ENCODE data around the gene GSTK1. TPM values are rescaled to one million over a fixed set of nuclear protein-coding genes. Genes with fewer than 3 reads are reported as not detected.
A peak's percentile ranks its signal among the peaks of the same experiment; 100 is the strongest.

The GSTK1 gene
- total and polyA plus RNA-seq, 2 experiments from 2014 or later, result 119 to 153 TPM

- Histone ChIP-seq H2AFZ (0 out of 2 replicates have a peak overlapping the region, but pooled peaks have one; percentile 26), H3K4me3 (no peak overlapping the region), H3K4me2 (ENCODE audit: unreplicated experiment) (no peak overlapping the region), H3K9me3 (ENCODE audit: low read depth) (no peaks in the 10 kb centered on the region), H3K79me2 (ENCODE audit: insufficient read depth) (no peaks in the 10 kb centered on the region), H3K9ac (no peak overlapping the region), H3F3A (ENCODE audit: insufficient read depth) (no peaks in the 10 kb centered on the region), H3K9me2 (ENCODE audit: insufficient read depth) (no peaks in the 10 kb centered on the region), H3K27ac (no peak overlapping the region), H3K4me1 (ENCODE audit: insufficient read depth) (peaks cover 16% of the 10 kb centered on the region), H3K36me3 (ENCODE audit: low read depth) (no peaks in the 10 kb centered on the region), H4K20me1 (ENCODE audit: insufficient read depth) (no peaks in the 10 kb centered on the region), H3K27me3 (replicated peaks; ENCODE audit: insufficient read depth) (peaks cover under 1% of the 10 kb centered on the region; the same call in 1 of the 2 replicates)
- TF ChIP-seq EZH2 (IDR thresholded peaks at IDR 0.05; ENCODE audit: insufficient read depth, poor library complexity, severe bottlenecking) (no peak), EZH2phosphoT487 (IDR thresholded peaks at IDR 0.05; ENCODE audit: insufficient read depth, low read depth) (no peak)
- DNase-seq, result peak; percentile 23
- in situ Hi-C loops (cut with MboI), result no loop called here
- WGBS, 2 experiments (ENCODE audit: low coverage in 1 of 2, low lambda C conversion rate in 2 of 2, missing lambda C conversion rate in 2 of 2), result 11 to 18% methylated on average over 9 of the region's 9 CpGs
These were observed 34.0 kb upstream of the GSTK1 start for GRCh38 chr7:143229054-143229790.

DNA sequence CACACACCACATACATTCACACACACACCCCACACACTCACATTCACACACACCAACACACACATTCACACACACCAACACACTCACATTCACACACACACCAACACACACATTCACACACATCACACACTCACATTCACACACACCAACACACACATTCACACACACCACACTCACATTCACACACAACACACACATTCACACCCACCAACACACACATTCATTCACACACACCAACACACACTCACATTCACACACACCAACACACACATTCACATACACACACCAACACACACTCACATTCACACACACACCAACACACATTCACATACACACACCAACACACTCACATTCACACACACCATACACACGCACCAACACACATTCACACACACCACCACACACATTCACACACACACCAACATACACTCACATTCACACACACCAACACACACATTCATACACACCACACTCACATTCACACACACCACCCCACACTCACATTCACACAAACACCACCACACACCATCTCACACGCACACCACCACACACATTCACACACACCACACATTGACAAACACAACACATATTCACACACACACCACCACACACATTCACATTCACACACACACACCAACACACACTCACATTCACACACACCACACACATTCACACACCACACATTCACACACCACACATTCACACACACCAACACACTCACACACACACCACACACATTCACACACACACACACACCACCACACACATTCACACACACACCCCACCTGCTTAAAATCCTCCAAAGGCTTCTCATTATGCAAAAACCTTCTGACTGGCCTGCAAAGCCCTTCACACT is 32.4 kb upstream of the GSTK1 start:
- no peak overlapping the region for H3K4me3 ChIP-seq
- no peak for TF ChIP-seq EZH2phosphoT487 (IDR thresholded peaks at IDR 0.05; ENCODE audit: insufficient read depth, low read depth)
- TF ChIP-seq EZH2 (IDR thresholded peaks at IDR 0.05; ENCODE audit: insufficient read depth, poor library complexity, severe bottlenecking), result no peak
- no peaks in the 10 kb centered on the region for H3K79me2 ChIP-seq (ENCODE audit: insufficient read depth)
- H3K27me3 ChIP-seq (replicated peaks; ENCODE audit: insufficient read depth), result 0 out of 2 replicates have a peak, but pooled peaks cover 6% of the 10 kb centered on the region
- no peaks in the 10 kb centered on the region for H4K20me1 ChIP-seq (ENCODE audit: insufficient read depth)
- no peak overlapping the region for H3K9ac ChIP-seq
- no peaks in the 10 kb centered on the region for H3K9me2 ChIP-seq (ENCODE audit: insufficient read depth)
- H2AFZ ChIP-seq, result no peak overlapping the region
- 77 to 81% methylated on average over 2 of the region's 2 CpGs for WGBS, 2 experiments (ENCODE audit: low coverage in 1 of 2, low lambda C conversion rate in 2 of 2, missing lambda C conversion rate in 2 of 2)
- in situ Hi-C loops (cut with MboI), result no loop called here
- H3F3A ChIP-seq (ENCODE audit: insufficient read depth), result no peaks in the 10 kb centered on the region
- DNase-seq, result no peak
- H3K4me2 ChIP-seq (ENCODE audit: unreplicated experiment), result no peak overlapping the region
- no peaks in the 10 kb centered on the region for H3K36me3 ChIP-seq (ENCODE audit: low read depth)
- no peak overlapping the region for H3K27ac ChIP-seq
- peaks cover 16% of the 10 kb centered on the region for H3K4me1 ChIP-seq (ENCODE audit: insufficient read depth)
- H3K9me3 ChIP-seq (ENCODE audit: low read depth), result no peaks in the 10 kb centered on the region

- no peaks in the 10 kb centered on the region for H3F3A ChIP-seq (ENCODE audit: insufficient read depth)
- no peaks in the 10 kb centered on the region for H3K79me2 ChIP-seq (ENCODE audit: insufficient read depth)
- 66 to 81% methylated on average over 2 of the region's 2 CpGs for WGBS, 2 experiments (ENCODE audit: low coverage in 1 of 2, low lambda C conversion rate in 2 of 2, missing lambda C conversion rate in 2 of 2)
- H3K4me1 ChIP-seq (ENCODE audit: insufficient read depth), result peaks cover 6% of the 10 kb centered on the region; the same call in 1 of the 2 replicates
- DNase-seq, result no peak
- H3K9me2 ChIP-seq (ENCODE audit: insufficient read depth), result no peaks in the 10 kb centered on the region
- 0 out of 2 replicates have a peak, but pooled peaks cover 6% of the 10 kb centered on the region for H3K27me3 ChIP-seq (replicated peaks; ENCODE audit: insufficient read depth)
- no peak for TF ChIP-seq EZH2 (IDR thresholded peaks at IDR 0.05; ENCODE audit: insufficient read depth, poor library complexity, severe bottlenecking)
- no peak for TF ChIP-seq EZH2phosphoT487 (IDR thresholded peaks at IDR 0.05; ENCODE audit: insufficient read depth, low read depth)
- no peak overlapping the region for H3K27ac ChIP-seq
- in situ Hi-C loops (cut with MboI), result no loop called here
- no peaks in the 10 kb centered on the region for H4K20me1 ChIP-seq (ENCODE audit: insufficient read depth)
- no peak overlapping the region for H3K9ac ChIP-seq
- no peaks in the 10 kb centered on the region for H3K36me3 ChIP-seq (ENCODE audit: low read depth)
- no peak overlapping the region for H3K4me3 ChIP-seq
- no peak overlapping the region for H2AFZ ChIP-seq
- no peak overlapping the region for H3K4me2 ChIP-seq (ENCODE audit: unreplicated experiment)
- H3K9me3 ChIP-seq (ENCODE audit: low read depth), result no peaks in the 10 kb centered on the region
These were observed 29.3 kb upstream of the GSTK1 start for GRCh38 chr7:143233816-143234532.

- no peak overlapping the region for H2AFZ ChIP-seq
- H3K9ac ChIP-seq, result no peak overlapping the region
- H3K9me3 ChIP-seq (ENCODE audit: low read depth), result no peaks in the 10 kb centered on the region
- no peak overlapping the region for H3K4me3 ChIP-seq
- 21 to 48% methylated on average over 3 of the region's 3 CpGs for WGBS, 2 experiments (ENCODE audit: low coverage in 1 of 2, low lambda C conversion rate in 2 of 2, missing lambda C conversion rate in 2 of 2)
- no peaks in the 10 kb centered on the region for H3K79me2 ChIP-seq (ENCODE audit: insufficient read depth)
- H3K9me2 ChIP-seq (ENCODE audit: insufficient read depth), result no peaks in the 10 kb centered on the region
- no peak for DNase-seq
- H3K4me2 ChIP-seq (ENCODE audit: unreplicated experiment), result no peak overlapping the region
- no peaks in the 10 kb centered on the region for H4K20me1 ChIP-seq (ENCODE audit: insufficient read depth)
- 0 out of 2 replicates have a peak, but pooled peaks cover 6% of the 10 kb centered on the region for H3K27me3 ChIP-seq (replicated peaks; ENCODE audit: insufficient read depth)
- in situ Hi-C loops (cut with MboI), result no loop called here
- H3F3A ChIP-seq (ENCODE audit: insufficient read depth), result peaks cover 4% of the 10 kb centered on the region
- no peak for TF ChIP-seq EZH2 (IDR thresholded peaks at IDR 0.05; ENCODE audit: insufficient read depth, poor library complexity, severe bottlenecking)
- no peak for TF ChIP-seq EZH2phosphoT487 (IDR thresholded peaks at IDR 0.05; ENCODE audit: insufficient read depth, low read depth)
- H3K4me1 ChIP-seq (ENCODE audit: insufficient read depth), result 0 out of 2 replicates have a peak, but pooled peaks cover 3% of the 10 kb centered on the region
- no peak overlapping the region for H3K27ac ChIP-seq
- no peaks in the 10 kb centered on the region for H3K36me3 ChIP-seq (ENCODE audit: low read depth)
These were observed 28.7 kb upstream of the GSTK1 start for GRCh38 chr7:143234533-143234875.
